Measurements from ENCODE around the gene ZPR1.
"Not testable (repeated sequence)": the region's sequence is repeated elsewhere in the genome, so short reads cannot be mapped to it uniquely, and the experiment has no call there.

Gene ZPR1

GRCh38 chr11:116792144-116792868, 4.5 kb upstream of the ZPR1 start:
- DNase-seq = no peak

GRCh38 chr11:116791813-116792143, 4.0 kb upstream of the ZPR1 start, which contains the start of gene APOA5:
Gene APOA5, minus strand, starts transcription at chr11:116791879. Its CDS starts 19 bp downstream, at chr11:116791860.
- no peak for DNase-seq

GRCh38 chr11:116791002-116791812, 3.4 kb upstream of the ZPR1 start:
- DNase-seq = peak; percentile 83

GRCh38 chr11:116790167-116791001, 2.6 kb upstream of the ZPR1 start:
- no peak for DNase-seq

GRCh38 chr11:116788975-116789374, 1.2 kb upstream of the ZPR1 start:
- DNase-seq = no peak

- no peak for DNase-seq
These were observed 711 bp upstream of the ZPR1 start for GRCh38 chr11:116788534-116788933.

GRCh38 chr11:116787436-116787785, 412 bp downstream of the ZPR1 start:
- no peak for DNase-seq

- no peak for DNase-seq
These were observed 857 bp downstream of the ZPR1 start for GRCh38 chr11:116786966-116787365.

- DNase-seq = no peak
These were observed 1.5 kb downstream of the ZPR1 start for GRCh38 chr11:116786326-116786725.

- DNase-seq = no peak
These were observed 5.1 kb downstream of the ZPR1 start for GRCh38 chr11:116782728-116783127.

GRCh38 chr11:116778556-116778955, 9.3 kb downstream of the ZPR1 start:
- no peak for DNase-seq

GRCh38 chr11:116777056-116777455, 10.8 kb downstream of the ZPR1 start:
- DNase-seq = no peak

GRCh38 chr11:116776522-116776984, 11.3 kb downstream of the ZPR1 start:
- no peak for DNase-seq

- no peak for DNase-seq
These were observed 11.8 kb downstream of the ZPR1 start for GRCh38 chr11:116775975-116776374.

- DNase-seq = no peak
These were observed 13.2 kb downstream of the ZPR1 start for GRCh38 chr11:116774661-116775060.

- no peak for DNase-seq
These were observed 14.4 kb downstream of the ZPR1 start for GRCh38 chr11:116773203-116774097.

- peak; percentile 96 for DNase-seq
These were observed 15.2 kb downstream of the ZPR1 start, which contains the start of gene BUD13 for GRCh38 chr11:116772443-116773202. Gene BUD13, minus strand, starts transcription at chr11:116772987. Its CDS starts 23 bp downstream, at chr11:116772964.

- no peak for DNase-seq
These were observed 15.9 kb downstream of the ZPR1 start for GRCh38 chr11:116771935-116772334.

- no peak for DNase-seq
These were observed 25.7 kb downstream of the ZPR1 start for GRCh38 chr11:116762132-116762531.

GRCh38 chr11:116756044-116756443, 31.8 kb downstream of the ZPR1 start:
- not testable (repeated sequence) for DNase-seq

- DNase-seq = no peak
These were observed 37.6 kb downstream of the ZPR1 start for GRCh38 chr11:116750070-116750718.
